Vagina (tissue), 2 donors: ENCODE measurements around the gene ERC2.

ENCODE experiments used
- POLR2A ChIP-seq, 2 donors: fragments of 450-650 bp; IDR thresholded peaks; one replicate each; pipeline ENCODE4 v1.6.1; 2017; ENCODE audit warnings: antibody characterized with exemption in 2 of 2, mild to moderate bottlenecking in 2 of 2, moderate library complexity in 2 of 2
- POLR2AphosphoS5 ChIP-seq, 2 donors: sonication (generic); formaldehyde crosslinking; IDR thresholded peaks; one replicate each; pipeline ENCODE4 v1.9.0; 2017; ENCODE audit warnings: antibody characterized with exemption in 2 of 2, mild to moderate bottlenecking in 2 of 2, low read depth in 1 of 2; ENCODE audit not compliant: insufficient read depth in 1 of 2
- TF ChIP-seq, protein P1 (sequence below), 3 experiments: fragments of 450-650 bp in 2 of 3; fragments of 200-600 bp in 1 of 3; sonication (generic) in 1 of 3; IDR thresholded peaks; one replicate each; pipeline ENCODE4 v1.5.1; 2017 to 2019; ENCODE audit warnings: antibody characterized with exemption in 3 of 3, mild to moderate bottlenecking in 2 of 3, moderate library complexity in 2 of 3

DNA sequence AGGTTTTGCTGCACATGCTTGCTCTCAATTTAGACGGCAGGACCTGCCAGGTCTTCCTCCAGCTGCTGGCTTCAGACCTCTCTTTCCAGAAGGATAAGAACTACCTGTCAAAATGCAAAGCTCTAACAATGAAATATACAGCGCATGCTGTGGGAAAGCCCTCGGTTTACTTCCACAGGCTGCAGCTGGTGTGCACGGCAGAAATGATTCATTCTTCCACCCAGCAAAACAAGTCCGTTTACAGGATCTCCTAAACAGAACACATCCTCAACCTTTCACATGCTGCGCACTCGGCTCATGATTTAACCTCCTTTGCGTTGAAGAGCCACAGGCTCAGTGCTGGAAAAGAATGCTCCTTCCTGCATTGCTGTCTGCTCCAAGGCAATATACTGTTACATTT, 888.8 kb downstream of the ERC2 start:
- TF ChIP-seq POLR2A (IDR thresholded peaks at IDR 0.05): no peak
- TF ChIP-seq, protein P1, sequence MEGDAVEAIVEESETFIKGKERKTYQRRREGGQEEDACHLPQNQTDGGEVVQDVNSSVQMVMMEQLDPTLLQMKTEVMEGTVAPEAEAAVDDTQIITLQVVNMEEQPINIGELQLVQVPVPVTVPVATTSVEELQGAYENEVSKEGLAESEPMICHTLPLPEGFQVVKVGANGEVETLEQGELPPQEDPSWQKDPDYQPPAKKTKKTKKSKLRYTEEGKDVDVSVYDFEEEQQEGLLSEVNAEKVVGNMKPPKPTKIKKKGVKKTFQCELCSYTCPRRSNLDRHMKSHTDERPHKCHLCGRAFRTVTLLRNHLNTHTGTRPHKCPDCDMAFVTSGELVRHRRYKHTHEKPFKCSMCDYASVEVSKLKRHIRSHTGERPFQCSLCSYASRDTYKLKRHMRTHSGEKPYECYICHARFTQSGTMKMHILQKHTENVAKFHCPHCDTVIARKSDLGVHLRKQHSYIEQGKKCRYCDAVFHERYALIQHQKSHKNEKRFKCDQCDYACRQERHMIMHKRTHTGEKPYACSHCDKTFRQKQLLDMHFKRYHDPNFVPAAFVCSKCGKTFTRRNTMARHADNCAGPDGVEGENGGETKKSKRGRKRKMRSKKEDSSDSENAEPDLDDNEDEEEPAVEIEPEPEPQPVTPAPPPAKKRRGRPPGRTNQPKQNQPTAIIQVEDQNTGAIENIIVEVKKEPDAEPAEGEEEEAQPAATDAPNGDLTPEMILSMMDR (IDR thresholded peaks at IDR 0.05): no peak
- peak in 1 of 2 donors; percentile 63 for TF ChIP-seq POLR2AphosphoS5 (IDR thresholded peaks at IDR 0.05; ENCODE audit: insufficient read depth in 1 of 2, low read depth in 1 of 2)
